ENCODE measurements around the gene SLC25A13. TPM values are rescaled to one million over a fixed set of nuclear protein-coding genes. Genes with fewer than 3 reads are reported as not detected.

The SLC25A13 gene
- total RNA-seq, 1 experiment from 2014 or later, result 71.7 TPM

DNA sequence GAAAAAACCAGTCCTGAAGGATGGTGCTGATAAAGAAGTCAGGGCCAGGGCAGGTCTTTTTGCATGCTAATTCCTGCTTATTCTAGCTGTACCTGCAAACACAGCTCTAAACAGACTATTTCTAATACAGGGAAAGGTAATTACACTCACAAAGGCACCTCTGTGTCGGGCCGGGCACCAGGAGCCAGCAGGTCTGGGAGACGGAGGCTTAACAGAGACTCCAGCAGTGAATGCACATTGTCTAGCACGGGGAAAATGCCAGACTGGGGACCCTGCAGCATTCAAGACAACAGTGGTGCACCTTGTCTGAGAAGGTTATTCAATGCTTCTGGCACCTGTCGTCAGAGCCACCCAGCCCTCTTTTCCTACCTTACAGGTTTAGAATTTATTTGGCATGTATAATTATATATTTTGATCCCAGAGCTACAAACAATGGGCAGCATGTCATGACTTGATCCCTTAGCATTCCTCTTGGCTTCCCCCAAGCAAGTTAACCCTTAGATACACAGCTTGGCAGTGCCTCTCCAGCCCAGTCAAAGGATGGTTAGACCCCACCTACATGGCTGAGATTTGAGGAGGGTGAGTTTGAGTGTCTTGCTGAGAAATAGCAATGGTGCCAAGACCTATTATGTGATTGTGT is 185.2 kb downstream of the SLC25A13 start:
- no peak overlapping the region for H2BK20ac ChIP-seq (ENCODE audit: low read depth, low read length, poor library complexity, severe bottlenecking)
- H3K9ac ChIP-seq (ENCODE audit: extremely low read depth, insufficient read length, low read length), result no peak overlapping the region
- no peaks in the 10 kb centered on the region for H3K23me2 ChIP-seq (ENCODE audit: insufficient read length, low read depth, low read length, poor library complexity, severe bottlenecking)
- Mint-ChIP-seq H3K27ac (peak overlapping the region in 1 of 3 experiments; percentile 46; a peak in 1 of 7 replicates), H3K36me3 (ENCODE audit: insufficient read depth in 1 of 3, low read depth in 3 of 3) (peaks cover 10 to 35% (median 35%) of the 10 kb centered on the region in 3 experiments), H3K4me3 (no peak overlapping the region), H3K27me3 (ENCODE audit: low read depth) (peaks cover 56% of the 10 kb centered on the region), H3K9me3 (peaks cover 0 to 4% of the 10 kb centered on the region in 2 experiments; a peak in 1 of 5 replicates), H3K4me1 (peaks cover 29 to 32% of the 10 kb centered on the region in 2 experiments)
- H3K27ac ChIP-seq (ENCODE audit: insufficient read length, low read depth, low read length), result no peak overlapping the region
- H3K9me3 ChIP-seq (ENCODE audit: control insufficient read depth, low read depth, low read length), result no peaks in the 10 kb centered on the region
- no peak for DNase-seq
- H3K4ac ChIP-seq (ENCODE audit: low read depth, low read length), result no peak overlapping the region
- H3K14ac ChIP-seq (ENCODE audit: insufficient read depth, low read length), result no peak overlapping the region
- no peak overlapping the region for H3K18ac ChIP-seq (ENCODE audit: insufficient read length, low read depth, low read length)
- H3K23ac ChIP-seq (ENCODE audit: insufficient read length, low read depth, low read length), result no peak overlapping the region
- TF ChIP-seq, protein P1, sequence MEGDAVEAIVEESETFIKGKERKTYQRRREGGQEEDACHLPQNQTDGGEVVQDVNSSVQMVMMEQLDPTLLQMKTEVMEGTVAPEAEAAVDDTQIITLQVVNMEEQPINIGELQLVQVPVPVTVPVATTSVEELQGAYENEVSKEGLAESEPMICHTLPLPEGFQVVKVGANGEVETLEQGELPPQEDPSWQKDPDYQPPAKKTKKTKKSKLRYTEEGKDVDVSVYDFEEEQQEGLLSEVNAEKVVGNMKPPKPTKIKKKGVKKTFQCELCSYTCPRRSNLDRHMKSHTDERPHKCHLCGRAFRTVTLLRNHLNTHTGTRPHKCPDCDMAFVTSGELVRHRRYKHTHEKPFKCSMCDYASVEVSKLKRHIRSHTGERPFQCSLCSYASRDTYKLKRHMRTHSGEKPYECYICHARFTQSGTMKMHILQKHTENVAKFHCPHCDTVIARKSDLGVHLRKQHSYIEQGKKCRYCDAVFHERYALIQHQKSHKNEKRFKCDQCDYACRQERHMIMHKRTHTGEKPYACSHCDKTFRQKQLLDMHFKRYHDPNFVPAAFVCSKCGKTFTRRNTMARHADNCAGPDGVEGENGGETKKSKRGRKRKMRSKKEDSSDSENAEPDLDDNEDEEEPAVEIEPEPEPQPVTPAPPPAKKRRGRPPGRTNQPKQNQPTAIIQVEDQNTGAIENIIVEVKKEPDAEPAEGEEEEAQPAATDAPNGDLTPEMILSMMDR (conservative IDR thresholded peaks at IDR 0.05), result no peak
- no peak overlapping the region for H3K4me2 ChIP-seq (ENCODE audit: insufficient read depth, insufficient read length, low read length)
- H2BK5ac ChIP-seq (ENCODE audit: insufficient read length, low read length), result no peak overlapping the region
- no peak overlapping the region for H2BK12ac ChIP-seq (ENCODE audit: insufficient read length, low read depth, low read length)
- H4K20me1 ChIP-seq (ENCODE audit: control insufficient read depth, insufficient read depth, insufficient read length), result no peaks in the 10 kb centered on the region
- H3K4me1 ChIP-seq (ENCODE audit: insufficient read depth, low read length), result no peaks in the 10 kb centered on the region
- H4K5ac ChIP-seq (ENCODE audit: insufficient read length, low read depth, low read length), result no peak overlapping the region
- H2AK5ac ChIP-seq (ENCODE audit: insufficient read length, low read length), result no peak overlapping the region
- H3K27me3 ChIP-seq (ENCODE audit: insufficient read depth, low read length), result peaks cover 7% of the 10 kb centered on the region; the same call in 1 of the 2 replicates
- H3T11ph ChIP-seq (ENCODE audit: low read length), result no peak overlapping the region
- H4K8ac ChIP-seq (replicated peaks; ENCODE audit: insufficient read length, low read depth, low read length), result no peak overlapping the region
- no peak overlapping the region for H2BK120ac ChIP-seq (ENCODE audit: low read depth, low read length, poor library complexity, severe bottlenecking)
- H3K79me2 ChIP-seq (ENCODE audit: insufficient read depth, low read length), result no peaks in the 10 kb centered on the region
- no CpG with 5 or more reads among the region's 5 CpGs for WGBS (ENCODE audit: extremely low coverage, insufficient read length, low lambda C conversion rate)
- no peak overlapping the region for H4K91ac ChIP-seq (ENCODE audit: insufficient read length, low read depth, low read length)
- H2AFZ ChIP-seq (ENCODE audit: low read length), result no peak overlapping the region
- no peaks in the 10 kb centered on the region for H3K79me1 ChIP-seq (ENCODE audit: insufficient read depth, low read depth, low read length, poor library complexity, severe bottlenecking)
- H2BK15ac ChIP-seq (ENCODE audit: low read depth, low read length), result no peak overlapping the region
- no peak overlapping the region for H3K56ac ChIP-seq (ENCODE audit: insufficient read length, low read depth, low read length)

All from H9 (cell line).